A549 (cell line): ENCODE measurements around the gene EPHB4. TPM values are rescaled to one million over a fixed set of nuclear protein-coding genes. Genes with fewer than 3 reads are reported as not detected.
A peak's percentile ranks its signal among the peaks of the same experiment; 100 is the strongest.

Source experiments
- ATAC-seq, 2 experiments: fragments of 200-7000 bp in 1 of 2; fragments of >200 bp in 1 of 2; cut with Nextera tagmentation in 1 of 2; cut with Tn5 transposase in 1 of 2; 3 replicates each; pipeline versions ENCODE4 v1.8.0 to v1.9.1; 2018 to 2020; ENCODE audit warnings: mild to moderate bottlenecking in 1 of 2, moderate library complexity in 1 of 2
- CTCF ChIA-PET: fragments of 300-600 bp; sonication (Branson Sonifier 250); formaldehyde crosslinking; extraction: SDS; loops from one replicate; lab custom pipeline; 2021; ENCODE audit warnings: antibody characterized with exemption, inconsistent platforms; lab: Yijun Ruan, JAX
- POLR2A ChIA-PET: fragments of 350-600 bp; formaldehyde crosslinking; extraction: SDS; loops from one replicate; lab custom pipeline; 2021; ENCODE audit warnings: antibody characterized with exemption, inconsistent platforms; lab: Yijun Ruan, JAX
- DNase-seq, 2 experiments: peaks; one replicate each; pipeline versions ENCODE4 v3.0.0 to v3.0.0-alpha.2; 2011 to 2016; ENCODE audit warnings: low read depth in 1 of 2, low spot score in 1 of 2
- FAIRE-seq: peaks from 2 replicates; lab custom pipeline; 2011; peaks lifted over from hg19 to GRCh38; lab: Jason Lieb, UNC
- H3K27ac ChIP-seq, 2 experiments: fragments of >200 bp; sonication (Bioruptor Twin); formaldehyde crosslinking; 3 replicates each; pipeline ENCODE4 v1.5.1; 2016 to 2017
- H3K4me1 ChIP-seq: fragments of >200 bp; sonication (Bioruptor Twin); formaldehyde crosslinking; 3 replicates; pipeline ENCODE4 v1.6.1; 2016
- H3K4me2 ChIP-seq: fragments of >200 bp; sonication (Bioruptor Twin); formaldehyde crosslinking; 3 replicates; pipeline ENCODE4 v1.6.1; 2016
- H3K4me3 ChIP-seq: fragments of >200 bp; sonication (Bioruptor Twin); formaldehyde crosslinking; 3 replicates; pipeline ENCODE4 v1.5.1; 2016
- H3K9me3 ChIP-seq: fragments of >200 bp; sonication (Bioruptor Twin); formaldehyde crosslinking; 3 replicates; pipeline ENCODE4 v1.6.1; 2016
- CBX2 ChIP-seq: fragments of 200-600 bp; sonication (generic); IDR thresholded peaks from 2 replicates; pipeline ENCODE4 v1.6.1; 2016; ENCODE audit warnings: low read depth, mild to moderate bottlenecking, borderline replicate concordance
- CBX8 ChIP-seq: fragments of 200-600 bp; sonication (generic); IDR thresholded peaks from 2 replicates; pipeline ENCODE4 v1.6.1; 2016
- EHF ChIP-seq: fragments of 250-450 bp; sonication (Bioruptor Pico); IDR thresholded peaks from 2 replicates; pipeline ENCODE4 v1.5.0; 2020; ENCODE audit warnings: mild to moderate bottlenecking
- FOXS1 ChIP-seq: fragments of 250-450 bp; sonication (Bioruptor Pico); IDR thresholded peaks from 2 replicates; pipeline ENCODE4 v1.5.0; 2020; ENCODE audit warnings: mild to moderate bottlenecking, moderate library complexity
- GATA3 ChIP-seq: IDR thresholded peaks from 2 replicates; pipeline ENCODE4 v1.6.1; 2012; ENCODE audit warnings: borderline replicate concordance
- JUNB ChIP-seq: fragments of >200 bp; sonication (Bioruptor Twin); formaldehyde crosslinking; IDR thresholded peaks from 2 replicates; pipeline ENCODE4 v1.6.1; 2016
- KDM5A ChIP-seq: fragments of 200-600 bp; sonication (generic); IDR thresholded peaks from 2 replicates; pipeline ENCODE4 v1.6.1; 2016; ENCODE audit warnings: antibody characterized with exemption, mild to moderate bottlenecking
- MYC ChIP-seq: IDR thresholded peaks from 2 replicates; pipeline ENCODE4 v1.6.1; 2012; ENCODE audit warnings: mild to moderate bottlenecking, inconsistent platforms, low read length, improper control_type of control experiment, borderline replicate concordance
- NR3C1 ChIP-seq: fragments of >200 bp; sonication (Bioruptor Twin); formaldehyde crosslinking; IDR thresholded peaks from 3 replicates; pipeline ENCODE4 v1.6.1; 2017
- POLR2AphosphoS2 ChIP-seq: conservative IDR thresholded peaks from 2 replicates; pipeline ENCODE4 v1.6.1; 2012; ENCODE audit warnings: low read length, improper control_type of control experiment, inconsistent platforms
- RAD21 ChIP-seq, 2 experiments: fragments of >200 bp in 1 of 2; sonication (Bioruptor Twin) in 1 of 2; formaldehyde crosslinking in 1 of 2; IDR thresholded peaks in 1 of 2; conservative IDR thresholded peaks in 1 of 2; 2 replicates in 1 of 2; 3 replicates in 1 of 2; pipeline ENCODE4 v1.6.1; 2012 to 2018; ENCODE audit warnings: inconsistent platforms in 1 of 2
- SMC3 ChIP-seq: fragments of >200 bp; sonication (Bioruptor Twin); formaldehyde crosslinking; IDR thresholded peaks from 3 replicates; pipeline ENCODE4 v1.6.1; 2018; ENCODE audit warnings: inconsistent platforms
- SREBF2 ChIP-seq: fragments of 450-650 bp; IDR thresholded peaks from 2 replicates; pipeline ENCODE4 v1.6.1; 2014; ENCODE audit warnings: mild to moderate bottlenecking, moderate library complexity
- TP53 ChIP-seq: fragments of 250-450 bp; sonication (Bioruptor Pico); IDR thresholded peaks from 2 replicates; pipeline ENCODE4 v1.5.0; 2021; ENCODE audit warnings: mild to moderate bottlenecking, moderate library complexity
- ZSCAN20 ChIP-seq: fragments of 250-450 bp; sonication (Bioruptor Pico); IDR thresholded peaks from 2 replicates; pipeline ENCODE4 v1.8.0; 2022; ENCODE audit warnings: mild to moderate bottlenecking, moderate library complexity
- WGBS: methylation state at CpG from one replicate; pipeline ENCODE4 v1.1.6; 2017; ENCODE audit errors: missing lambda C conversion rate; 5-methylcytosine and 5-hydroxymethylcytosine counted together
- polyA plus RNA-seq, 4 experiments: library from polyadenylated mRNA; depleted of rRNA in 3 of 4; stranded (reverse); fragments of >200 nt; fragmentation: RNase III in 1 of 4; extraction: RNeasy Plus Mini Kit Qiagen cat#74134 plus additional on column Dnase treatment in 1 of 4; gene quantifications; 2 replicates in 3 of 4; 3 replicates in 1 of 4; pipeline ENCODE4 v1.2.3, GENCODE V29; 2011 to 2017
- TF ChIP-seq, protein P1 (sequence below): fragments of 250-450 bp; sonication (Bioruptor Pico); IDR thresholded peaks from 2 replicates; pipeline ENCODE4 v1.5.0; 2020; ENCODE audit warnings: low read depth, mild to moderate bottlenecking, moderate library complexity
- TF ChIP-seq, protein P2 (sequence below): IDR thresholded peaks from 2 replicates; pipeline ENCODE4 v1.6.1; 2012
- TF ChIP-seq, protein P3 (sequence below): fragments of >200 bp; sonication (Bioruptor Twin); formaldehyde crosslinking; IDR thresholded peaks from 3 replicates; pipeline ENCODE4 v1.5.1; 2016
- TF ChIP-seq, protein P4 (sequence below): fragments of 200-600 bp; sonication (generic); IDR thresholded peaks from 2 replicates; pipeline ENCODE4 v1.6.1; 2016; ENCODE audit warnings: antibody characterized with exemption, mild to moderate bottlenecking, moderate library complexity

EPHB4 gene
- polyA plus RNA-seq, 2 of the 4 experiments (the other 2 are of a cell fraction), result 30.4 to 40.5 TPM

DNA sequence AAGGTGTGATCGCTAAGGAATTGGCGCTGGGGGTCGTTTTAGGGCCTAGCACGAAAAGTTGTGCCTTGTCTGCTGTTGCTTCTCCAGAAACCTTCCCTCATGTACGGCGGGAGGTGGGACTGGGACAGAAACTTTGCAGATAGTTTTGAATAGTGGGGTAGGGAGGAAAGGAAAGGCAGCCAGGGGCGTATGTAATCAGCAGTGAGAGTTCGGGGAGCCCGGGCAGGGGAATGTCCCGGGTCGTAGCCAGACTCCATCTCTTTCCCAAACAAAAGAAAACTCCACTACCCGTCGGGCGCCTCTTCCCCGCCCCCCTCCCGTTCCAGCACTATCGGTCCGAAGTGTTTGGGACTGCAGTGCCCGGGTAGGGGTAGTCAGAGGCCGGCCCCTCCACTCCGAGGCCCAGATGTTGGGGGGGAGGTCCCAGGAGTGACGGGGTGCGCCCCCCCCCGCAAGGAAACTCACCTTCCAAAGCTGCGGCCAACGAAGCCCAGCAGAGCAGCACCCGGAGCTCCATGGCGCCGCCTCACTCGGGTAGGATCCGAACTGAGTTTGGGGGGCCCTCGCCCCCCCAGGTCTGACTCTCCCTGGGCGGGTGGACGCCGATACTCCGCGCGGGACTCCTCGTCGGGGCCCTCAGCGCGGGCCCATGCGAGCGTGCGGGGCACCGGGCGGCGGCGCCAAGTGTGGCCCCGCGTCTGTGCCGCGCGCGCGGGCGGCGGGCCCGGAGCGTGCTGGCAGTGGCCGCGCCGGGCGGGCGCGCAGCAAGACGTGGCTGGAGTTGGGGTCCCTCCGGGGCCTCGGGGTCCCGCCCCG is 601 bp downstream of the EPHB4 start:
- Histone ChIP-seq H3K27ac (peak overlapping the region; percentile 99), H3K4me1 (peaks cover 25% of the 10 kb centered on the region; the same call in 2 of the 3 replicates), H3K4me2 (peak overlapping the region; percentile 98), H3K9me3 (no peaks in the 10 kb centered on the region), H3K4me3 (peak overlapping the region; percentile 100)
- POLR2A ChIA-PET, result interaction anchor here (0.6 to 2.2 kb wide), 12 partner anchors 9 to 121 kb away, joined by 3 to 26 read pairs (median 6); partner anchors contain the start of genes POP7, SLC12A9, SRRT and UFSP1
- WGBS, result 5% methylated on average over 11 of the region's 71 CpGs
- no peak for TF ChIP-seq KDM5A
- TF ChIP-seq TP53, result no peak
- TF ChIP-seq SMC3, result 0 out of 3 replicates have a peak, but pooled peaks have one; percentile 12
- TF ChIP-seq, protein P1, sequence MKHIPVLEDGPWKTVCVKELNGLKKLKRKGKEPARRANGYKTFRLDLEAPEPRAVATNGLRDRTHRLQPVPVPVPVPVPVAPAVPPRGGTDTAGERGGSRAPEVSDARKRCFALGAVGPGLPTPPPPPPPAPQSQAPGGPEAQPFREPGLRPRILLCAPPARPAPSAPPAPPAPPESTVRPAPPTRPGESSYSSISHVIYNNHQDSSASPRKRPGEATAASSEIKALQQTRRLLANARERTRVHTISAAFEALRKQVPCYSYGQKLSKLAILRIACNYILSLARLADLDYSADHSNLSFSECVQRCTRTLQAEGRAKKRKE, result no peak
- no peak for TF ChIP-seq FOXS1 (CRISPR knock-in tag)
- CTCF ChIA-PET, result interaction anchor here (0.8 to 18.3 kb wide), 19 partner anchors 9 to 339 kb away, joined by 3 to 317 read pairs (median 6); partner anchors contain the start of genes EPO, POP7, SLC12A9 and VGF
- peak; percentile 16 to 63 for ATAC-seq
- no peak for DNase-seq
- FAIRE-seq, result no peak

DNA sequence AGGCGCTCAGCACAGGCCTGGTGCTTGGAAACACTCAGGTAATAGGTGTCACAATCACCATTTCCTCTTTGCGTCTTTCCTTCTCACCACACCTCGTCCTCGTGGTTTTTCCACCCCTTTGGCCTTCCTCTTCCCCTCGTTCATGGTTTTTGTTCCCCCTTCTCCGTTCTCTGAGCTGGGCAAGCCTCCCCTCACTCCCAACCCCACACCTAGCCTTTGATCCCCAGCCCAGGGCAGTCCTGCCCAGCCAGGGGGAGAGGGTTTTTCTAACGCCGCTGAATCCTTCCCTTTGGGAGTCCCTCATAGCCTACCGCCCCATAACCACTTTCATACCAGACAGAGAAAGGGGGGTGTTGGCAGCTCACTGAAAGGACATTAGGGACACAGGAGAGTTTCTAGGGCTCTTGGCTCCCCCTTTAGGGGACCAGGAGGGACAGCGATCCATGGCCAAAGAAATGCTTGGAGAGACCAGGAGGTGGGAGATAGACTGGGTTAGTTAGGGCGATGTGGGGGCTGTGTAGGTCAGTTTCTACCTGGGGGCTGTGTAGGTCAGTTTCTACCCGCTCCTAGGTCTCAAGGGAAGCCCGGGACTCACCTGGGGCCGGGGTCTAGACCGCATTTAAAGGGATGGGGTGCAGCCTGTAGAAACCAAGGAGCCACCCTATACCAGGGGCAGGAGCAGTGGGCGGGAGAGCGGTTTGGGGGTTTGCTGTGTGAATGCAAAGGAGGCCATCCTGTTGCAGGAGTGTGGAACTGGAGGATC is 1.4 kb downstream of the EPHB4 start:
- peaks cover 21% of the 10 kb centered on the region; the same call in 2 of the 3 replicates for H3K4me1 ChIP-seq
- FAIRE-seq (no peak), DNase-seq (peak in 1 of 2 experiments; percentile 56)
- no peaks in the 10 kb centered on the region for H3K9me3 ChIP-seq
- TF ChIP-seq SREBF2 (no peak), RAD21 (conservative IDR thresholded peaks at IDR 0.05 in 1 of 2, IDR thresholded peaks at IDR 0.05 in 1 of 2) (peak; percentile 67 to 68), EHF (no peak), MYC (no peak), POLR2AphosphoS2 (no peak), JUNB (no peak), SMC3 (peak; percentile 48; the same call in 1 of the 3 replicates), GATA3 (no peak), TP53 (no peak), CBX2 (no peak), NR3C1 (no peak), ZSCAN20 (CRISPR knock-in tag) (no peak), CBX8 (no peak)
- TF ChIP-seq, protein P2, sequence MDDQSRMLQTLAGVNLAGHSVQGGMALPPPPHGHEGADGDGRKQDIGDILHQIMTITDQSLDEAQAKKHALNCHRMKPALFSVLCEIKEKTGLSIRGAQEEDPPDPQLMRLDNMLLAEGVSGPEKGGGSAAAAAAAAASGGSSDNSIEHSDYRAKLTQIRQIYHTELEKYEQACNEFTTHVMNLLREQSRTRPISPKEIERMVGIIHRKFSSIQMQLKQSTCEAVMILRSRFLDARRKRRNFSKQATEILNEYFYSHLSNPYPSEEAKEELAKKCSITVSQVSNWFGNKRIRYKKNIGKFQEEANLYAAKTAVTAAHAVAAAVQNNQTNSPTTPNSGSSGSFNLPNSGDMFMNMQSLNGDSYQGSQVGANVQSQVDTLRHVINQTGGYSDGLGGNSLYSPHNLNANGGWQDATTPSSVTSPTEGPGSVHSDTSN, result no peak
- TF ChIP-seq, protein P3, sequence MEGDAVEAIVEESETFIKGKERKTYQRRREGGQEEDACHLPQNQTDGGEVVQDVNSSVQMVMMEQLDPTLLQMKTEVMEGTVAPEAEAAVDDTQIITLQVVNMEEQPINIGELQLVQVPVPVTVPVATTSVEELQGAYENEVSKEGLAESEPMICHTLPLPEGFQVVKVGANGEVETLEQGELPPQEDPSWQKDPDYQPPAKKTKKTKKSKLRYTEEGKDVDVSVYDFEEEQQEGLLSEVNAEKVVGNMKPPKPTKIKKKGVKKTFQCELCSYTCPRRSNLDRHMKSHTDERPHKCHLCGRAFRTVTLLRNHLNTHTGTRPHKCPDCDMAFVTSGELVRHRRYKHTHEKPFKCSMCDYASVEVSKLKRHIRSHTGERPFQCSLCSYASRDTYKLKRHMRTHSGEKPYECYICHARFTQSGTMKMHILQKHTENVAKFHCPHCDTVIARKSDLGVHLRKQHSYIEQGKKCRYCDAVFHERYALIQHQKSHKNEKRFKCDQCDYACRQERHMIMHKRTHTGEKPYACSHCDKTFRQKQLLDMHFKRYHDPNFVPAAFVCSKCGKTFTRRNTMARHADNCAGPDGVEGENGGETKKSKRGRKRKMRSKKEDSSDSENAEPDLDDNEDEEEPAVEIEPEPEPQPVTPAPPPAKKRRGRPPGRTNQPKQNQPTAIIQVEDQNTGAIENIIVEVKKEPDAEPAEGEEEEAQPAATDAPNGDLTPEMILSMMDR, result peak; percentile 55
- TF ChIP-seq, protein P4, sequence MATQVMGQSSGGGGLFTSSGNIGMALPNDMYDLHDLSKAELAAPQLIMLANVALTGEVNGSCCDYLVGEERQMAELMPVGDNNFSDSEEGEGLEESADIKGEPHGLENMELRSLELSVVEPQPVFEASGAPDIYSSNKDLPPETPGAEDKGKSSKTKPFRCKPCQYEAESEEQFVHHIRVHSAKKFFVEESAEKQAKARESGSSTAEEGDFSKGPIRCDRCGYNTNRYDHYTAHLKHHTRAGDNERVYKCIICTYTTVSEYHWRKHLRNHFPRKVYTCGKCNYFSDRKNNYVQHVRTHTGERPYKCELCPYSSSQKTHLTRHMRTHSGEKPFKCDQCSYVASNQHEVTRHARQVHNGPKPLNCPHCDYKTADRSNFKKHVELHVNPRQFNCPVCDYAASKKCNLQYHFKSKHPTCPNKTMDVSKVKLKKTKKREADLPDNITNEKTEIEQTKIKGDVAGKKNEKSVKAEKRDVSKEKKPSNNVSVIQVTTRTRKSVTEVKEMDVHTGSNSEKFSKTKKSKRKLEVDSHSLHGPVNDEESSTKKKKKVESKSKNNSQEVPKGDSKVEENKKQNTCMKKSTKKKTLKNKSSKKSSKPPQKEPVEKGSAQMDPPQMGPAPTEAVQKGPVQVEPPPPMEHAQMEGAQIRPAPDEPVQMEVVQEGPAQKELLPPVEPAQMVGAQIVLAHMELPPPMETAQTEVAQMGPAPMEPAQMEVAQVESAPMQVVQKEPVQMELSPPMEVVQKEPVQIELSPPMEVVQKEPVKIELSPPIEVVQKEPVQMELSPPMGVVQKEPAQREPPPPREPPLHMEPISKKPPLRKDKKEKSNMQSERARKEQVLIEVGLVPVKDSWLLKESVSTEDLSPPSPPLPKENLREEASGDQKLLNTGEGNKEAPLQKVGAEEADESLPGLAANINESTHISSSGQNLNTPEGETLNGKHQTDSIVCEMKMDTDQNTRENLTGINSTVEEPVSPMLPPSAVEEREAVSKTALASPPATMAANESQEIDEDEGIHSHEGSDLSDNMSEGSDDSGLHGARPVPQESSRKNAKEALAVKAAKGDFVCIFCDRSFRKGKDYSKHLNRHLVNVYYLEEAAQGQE, result no peak
- TF ChIP-seq, all 56 proteins: peak for 3
- H3K4me3 ChIP-seq, result peak overlapping the region; percentile 100
- CTCF ChIA-PET, result interaction anchor here (0.7 to 18.3 kb wide), 16 partner anchors 9 to 134 kb away, joined by 3 to 317 read pairs (median 4); partner anchors contain the start of genes EPO, POP7 and SLC12A9
- H3K4me2 ChIP-seq, result peak overlapping the region; percentile 98
- peak overlapping the region; percentile 99 for H3K27ac ChIP-seq
- 52% methylated on average over 17 of the region's 17 CpGs for WGBS
- ATAC-seq, result peak; percentile 36 to 49; a peak in 3 of 6 replicates
- POLR2A ChIA-PET, result interaction anchor here (0.8 to 1.0 kb wide), 2 partner anchors 14 to 27 kb away, joined by 3 read pairs; no protein-coding TSS in a partner anchor
